Activated CD4-positive, alpha-beta T cell treated with anti-CD3 and anti-CD28 coated beads for 36 hours (primary cell): ENCODE measurements around the gene BPIFB1. TPM values are rescaled to one million over a fixed set of nuclear protein-coding genes. Genes with fewer than 3 reads are reported as not detected.
A peak's percentile ranks its signal among the peaks of the same experiment; 100 is the strongest.

Source experiments
- ATAC-seq: fragments of 200-7000 bp; cut with Tn5 transposase; one replicate; pipeline ENCODE4 v1.10.0; 2021; ENCODE audit warnings: mild to moderate bottlenecking, moderate library complexity
- CTCF ChIA-PET: fragments of 350-600 bp; sonication (Branson Sonifier 250); formaldehyde crosslinking; loops from one replicate; lab custom pipeline; 2021; ENCODE audit warnings: antibody characterized with exemption; lab: Charles Lee
- POLR2A ChIA-PET: fragments of 350-600 bp; sonication (Branson Sonifier 250); formaldehyde crosslinking; loops from one replicate; lab custom pipeline; 2021; ENCODE audit warnings: antibody characterized with exemption, inconsistent platforms; lab: Charles Lee
- DNase-seq: peaks from one replicate; pipeline ENCODE4 v3.0.0-alpha.2; 2020
- H3K27ac Mint-ChIP-seq: one replicate; pipeline ENCODE4 v1.8.0; 2021; ENCODE audit warnings: mixed read lengths
- H3K27me3 Mint-ChIP-seq: one replicate; pipeline ENCODE4 v1.8.0; 2021; ENCODE audit warnings: mixed read lengths
- H3K36me3 Mint-ChIP-seq: one replicate; pipeline ENCODE4 v1.8.0; 2021; ENCODE audit warnings: low read depth, mixed read lengths
- H3K4me1 Mint-ChIP-seq: one replicate; pipeline ENCODE4 v1.8.0; 2021; ENCODE audit warnings: mixed read lengths
- H3K4me3 Mint-ChIP-seq: one replicate; pipeline ENCODE4 v1.8.0; 2021; ENCODE audit warnings: mild to moderate bottlenecking, moderate library complexity, mixed read lengths
- H3K9me3 Mint-ChIP-seq: one replicate; pipeline ENCODE4 v1.8.0; 2021; ENCODE audit warnings: low read depth, mixed read lengths
- intact Hi-C, 2 experiments: fragments of 100-400 bp; cut with DNase I in 1 of 2; cut with micrococcal nuclease in 1 of 2; formaldehyde crosslinking; loops; one replicate each; pipeline versions ENCODE4 v1.14.2 to v1.15.1; 2022 to 2024; cut with DNase I, micrococcal nuclease
- total RNA-seq, 2 experiments: library from RNA; stranded (reverse); gene quantifications; one replicate each; pipeline ENCODE4 v1.2.3, GENCODE V29; 2021

BPIFB1 gene
- total RNA-seq, 2 experiments from 2014 or later = not detected

DNA sequence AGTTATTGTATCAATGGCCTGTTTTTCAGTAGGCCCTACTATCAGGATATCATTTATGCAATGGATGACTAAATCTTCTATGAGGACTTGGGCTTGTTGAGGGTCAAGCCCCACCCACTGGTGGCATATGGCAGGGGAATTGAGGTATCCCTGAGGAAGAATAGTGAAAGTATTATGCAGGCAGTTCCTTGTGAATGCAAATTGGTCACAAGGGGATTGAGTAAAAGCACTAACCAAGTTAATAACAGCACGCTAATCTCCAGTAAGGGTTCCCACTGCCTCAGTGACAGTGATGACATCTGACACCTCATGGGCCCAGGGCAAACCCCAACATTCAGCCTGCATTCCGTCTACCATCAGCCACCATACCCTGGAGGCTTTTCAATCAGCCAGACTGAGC lies 32.3 kb upstream of the BPIFB1 start:
- ChIA-PET POLR2A (no interaction called here), CTCF (no interaction called here)
- no peak overlapping the region for H3K4me3 Mint-ChIP-seq
- H3K36me3 Mint-ChIP-seq = no peaks in the 10 kb centered on the region
- no peaks in the 10 kb centered on the region for H3K27me3 Mint-ChIP-seq
- H3K9me3 Mint-ChIP-seq = no peaks in the 10 kb centered on the region
- H3K4me1 Mint-ChIP-seq = no peaks in the 10 kb centered on the region
- intact Hi-C loops = no loop called here
- no peak for ATAC-seq
- DNase-seq = no peak
- no peak overlapping the region for H3K27ac Mint-ChIP-seq

- no peaks in the 10 kb centered on the region for H3K27me3 Mint-ChIP-seq
- no peak for DNase-seq
- no peak overlapping the region for H3K4me3 Mint-ChIP-seq
- H3K4me1 Mint-ChIP-seq = no peaks in the 10 kb centered on the region
- no peaks in the 10 kb centered on the region for H3K9me3 Mint-ChIP-seq
- POLR2A ChIA-PET = no interaction called here
- intact Hi-C loops = no loop called here
- CTCF ChIA-PET = no interaction called here
- H3K36me3 Mint-ChIP-seq = no peaks in the 10 kb centered on the region
- no peak overlapping the region for H3K27ac Mint-ChIP-seq
- ATAC-seq = no peak
These were observed 31.5 kb upstream of the BPIFB1 start for GRCh38 chr20:33251496-33251895.

- CTCF ChIA-PET = interaction anchor here (1.3 kb wide), 1 partner anchor 11 kb away, joined by 3 read pairs; no protein-coding TSS in a partner anchor
- Mint-ChIP-seq H3K27ac (no peak overlapping the region), H3K4me3 (no peak overlapping the region), H3K9me3 (no peaks in the 10 kb centered on the region), H3K4me1 (no peaks in the 10 kb centered on the region), H3K27me3 (no peaks in the 10 kb centered on the region), H3K36me3 (no peaks in the 10 kb centered on the region)
- ATAC-seq = no peak
- DNase-seq = no peak
- POLR2A ChIA-PET = no interaction called here
- intact Hi-C loops = no loop called here
These were observed 30.6 kb upstream of the BPIFB1 start for GRCh38 chr20:33252460-33252859.

- DNase-seq = no peak
- intact Hi-C loops = no loop called here
- H3K4me1 Mint-ChIP-seq = no peaks in the 10 kb centered on the region
- ATAC-seq = no peak
- no peaks in the 10 kb centered on the region for H3K36me3 Mint-ChIP-seq
- CTCF ChIA-PET = no interaction called here
- H3K4me3 Mint-ChIP-seq = no peak overlapping the region
- POLR2A ChIA-PET = no interaction called here
- H3K27me3 Mint-ChIP-seq = no peaks in the 10 kb centered on the region
- no peak overlapping the region for H3K27ac Mint-ChIP-seq
- H3K9me3 Mint-ChIP-seq = no peaks in the 10 kb centered on the region
These were observed 28.0 kb upstream of the BPIFB1 start for GRCh38 chr20:33255005-33255404.

- H3K9me3 Mint-ChIP-seq = no peaks in the 10 kb centered on the region
- ATAC-seq (no peak), DNase-seq (no peak)
- intact Hi-C loops = no loop called here
- peaks cover 9% of the 10 kb centered on the region for H3K27me3 Mint-ChIP-seq
- H3K36me3 Mint-ChIP-seq = no peaks in the 10 kb centered on the region
- H3K4me1 Mint-ChIP-seq = no peaks in the 10 kb centered on the region
- ChIA-PET POLR2A (no interaction called here), CTCF (interaction anchor here (0.7 to 0.9 kb wide), 2 partner anchors 24 to 46 kb away, joined by 3 to 5 read pairs; no protein-coding TSS in a partner anchor)
- no peak overlapping the region for H3K27ac Mint-ChIP-seq
- no peak overlapping the region for H3K4me3 Mint-ChIP-seq
These were observed 25.8 kb upstream of the BPIFB1 start for GRCh38 chr20:33257237-33257636.

- CTCF ChIA-PET = interaction anchor here (0.8 to 1.2 kb wide), 4 partner anchors 13 to 331 kb away, joined by 3 to 4 read pairs (median 4); no protein-coding TSS in a partner anchor
These were observed 23.6 kb upstream of the BPIFB1 start for GRCh38 chr20:33259371-33259770.

DNA sequence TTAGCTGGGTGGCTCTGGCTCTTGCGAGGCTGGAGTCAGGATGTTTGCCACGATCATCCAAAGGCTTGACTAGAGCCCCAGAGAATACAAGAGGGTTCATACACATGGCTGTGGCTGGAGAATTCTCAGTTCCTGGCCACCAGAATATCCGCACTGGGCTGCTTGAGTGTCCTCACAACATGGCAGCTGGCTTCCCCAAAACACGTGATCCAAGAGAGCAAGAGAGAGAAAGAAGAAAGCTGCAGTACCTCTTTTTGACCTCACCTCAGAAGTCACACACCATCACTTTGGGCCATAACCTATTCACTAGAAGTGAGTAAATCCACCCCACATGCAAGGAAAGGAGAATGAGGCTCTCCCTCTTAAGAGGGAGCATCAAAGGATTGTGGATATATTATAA lies 21.5 kb upstream of the BPIFB1 start:
- no peaks in the 10 kb centered on the region for H3K4me1 Mint-ChIP-seq
- peaks cover 14% of the 10 kb centered on the region for H3K27me3 Mint-ChIP-seq
- POLR2A ChIA-PET = no interaction called here
- no peaks in the 10 kb centered on the region for H3K9me3 Mint-ChIP-seq
- intact Hi-C loops = no loop called here
- no peak overlapping the region for H3K27ac Mint-ChIP-seq
- H3K4me3 Mint-ChIP-seq = no peak overlapping the region
- ATAC-seq = no peak
- CTCF ChIA-PET = interaction anchor here (1.1 to 2.3 kb wide), 2 partner anchors 24 to 32 kb away, joined by 3 to 15 read pairs; no protein-coding TSS in a partner anchor
- no peaks in the 10 kb centered on the region for H3K36me3 Mint-ChIP-seq
- no peak for DNase-seq

More at GRCh38 chr20:33259371-33259770, 23.6 kb upstream of the BPIFB1 start:
- no peak overlapping the region for H3K27ac Mint-ChIP-seq
- peaks cover 9% of the 10 kb centered on the region for H3K27me3 Mint-ChIP-seq
- no peak for ATAC-seq
- DNase-seq = no peak
- H3K4me3 Mint-ChIP-seq = no peak overlapping the region
- POLR2A ChIA-PET = no interaction called here
- intact Hi-C loops = no loop called here
- no peaks in the 10 kb centered on the region for H3K4me1 Mint-ChIP-seq
- no peaks in the 10 kb centered on the region for H3K9me3 Mint-ChIP-seq
- no peaks in the 10 kb centered on the region for H3K36me3 Mint-ChIP-seq

GRCh38 chr20:33262658-33263065 lies 20.4 kb upstream of the BPIFB1 start:
- intact Hi-C loops = loop anchor here in 1 of 2 experiments (2.0 kb wide), 1 partner anchor 36 kb away; no protein-coding TSS in a partner anchor
- Mint-ChIP-seq H3K4me3 (no peak overlapping the region), H3K9me3 (no peaks in the 10 kb centered on the region), H3K36me3 (no peaks in the 10 kb centered on the region), H3K4me1 (no peaks in the 10 kb centered on the region), H3K27me3 (peaks cover 14% of the 10 kb centered on the region), H3K27ac (no peak overlapping the region)
- peak; percentile 31 for DNase-seq
- ATAC-seq = peak; percentile 47
- POLR2A ChIA-PET = no interaction called here
- CTCF ChIA-PET = interaction anchor here (0.5 to 2.3 kb wide), 13 partner anchors 10 to 448 kb away, joined by 3 to 15 read pairs (median 4); no protein-coding TSS in a partner anchor

GRCh38 chr20:33263784-33264183 lies 19.2 kb upstream of the BPIFB1 start:
- no peaks in the 10 kb centered on the region for H3K9me3 Mint-ChIP-seq
- peaks cover 18% of the 10 kb centered on the region for H3K27me3 Mint-ChIP-seq
- H3K36me3 Mint-ChIP-seq = no peaks in the 10 kb centered on the region
- no peak for DNase-seq
- ChIA-PET CTCF (interaction anchor here (1.8 to 2.0 kb wide), 2 partner anchors 24 to 34 kb away, joined by 4 to 5 read pairs; no protein-coding TSS in a partner anchor), POLR2A (no interaction called here)
- intact Hi-C loops = loop anchor here in 1 of 2 experiments (2.0 kb wide), 1 partner anchor 35 kb away; no protein-coding TSS in a partner anchor
- ATAC-seq = no peak
- H3K27ac Mint-ChIP-seq = no peak overlapping the region
- no peaks in the 10 kb centered on the region for H3K4me1 Mint-ChIP-seq
- H3K4me3 Mint-ChIP-seq = no peak overlapping the region

DNA sequence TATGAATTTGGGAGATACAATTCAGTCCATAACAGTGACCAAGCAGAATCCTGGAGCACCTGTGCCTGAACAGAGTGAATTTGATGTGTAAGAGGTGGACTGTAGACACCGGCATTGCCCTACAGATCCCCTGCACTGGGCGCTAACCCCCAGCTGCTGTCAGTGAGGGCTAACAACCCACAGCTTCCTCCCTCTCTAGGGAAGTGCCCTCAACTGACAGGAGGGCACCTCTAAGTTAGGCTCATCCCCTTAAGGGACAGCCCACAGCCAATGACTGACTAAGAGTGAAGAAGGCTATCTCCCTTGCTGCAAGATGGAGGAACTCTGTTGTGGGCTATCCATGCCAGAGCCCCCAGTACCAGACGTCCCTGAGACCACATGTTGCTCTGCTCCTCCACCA lies 15.3 kb upstream of the BPIFB1 start:
- ATAC-seq = no peak
- H3K27me3 Mint-ChIP-seq = peaks cover 17% of the 10 kb centered on the region
- intact Hi-C loops = no loop called here
- H3K9me3 Mint-ChIP-seq = no peaks in the 10 kb centered on the region
- no peak for DNase-seq
- POLR2A ChIA-PET = no interaction called here
- no peaks in the 10 kb centered on the region for H3K4me1 Mint-ChIP-seq
- CTCF ChIA-PET = interaction anchor here (0.6 kb wide), 1 partner anchor 798 kb away, joined by 3 read pairs; no protein-coding TSS in a partner anchor
- H3K36me3 Mint-ChIP-seq = no peaks in the 10 kb centered on the region
- H3K4me3 Mint-ChIP-seq = no peak overlapping the region
- no peak overlapping the region for H3K27ac Mint-ChIP-seq

GRCh38 chr20:33272155-33272873 lies 10.7 kb upstream of the BPIFB1 start:
- Mint-ChIP-seq H3K36me3 (no peaks in the 10 kb centered on the region), H3K27me3 (peaks cover 12% of the 10 kb centered on the region), H3K9me3 (no peaks in the 10 kb centered on the region), H3K4me3 (no peak overlapping the region), H3K27ac (no peak overlapping the region), H3K4me1 (no peaks in the 10 kb centered on the region)
- no peak for ATAC-seq
- no peak for DNase-seq
- POLR2A ChIA-PET = no interaction called here
- CTCF ChIA-PET = no interaction called here
- intact Hi-C loops = loop anchor here in 1 of 2 experiments (10.0 kb wide), 1 partner anchor 58 kb away; the partner anchor contains the start of gene BPIFA3
